ENCODE measurements around the gene GCNT4.

The GCNT4 gene

GRCh38 chr5:75034137-75034739, 18.1 kb downstream of the GCNT4 start:
- Histone ChIP-seq H4K91ac (ENCODE audit: low read length) (no peak overlapping the region), H3K18ac (ENCODE audit: low read depth in 1 of 2, low read length in 2 of 2) (no peak overlapping the region), H2AK5ac (ENCODE audit: low read length, severe bottlenecking) (no peak overlapping the region), H3K36me3 (ENCODE audit: control insufficient read depth in 1 of 2, insufficient read depth in 2 of 2, low read depth in 1 of 2, low read length in 2 of 2) (peaks cover 0 to 16% of the 10 kb centered on the region in 2 experiments), H2BK5ac (ENCODE audit: low read depth, low read length, poor library complexity, severe bottlenecking) (no peak overlapping the region), H3K79me1 (replicated peaks; ENCODE audit: low read length, poor library complexity, severe bottlenecking) (peaks cover 26% of the 10 kb centered on the region), H3K4me1 (ENCODE audit: control insufficient read depth, insufficient read depth, low read depth, low read length) (no peaks in the 10 kb centered on the region), H3K27ac (ENCODE audit: low read length, poor library complexity, severe bottlenecking) (no peak overlapping the region), H2BK120ac (ENCODE audit: low read depth, low read length) (no peak overlapping the region), H3K4me3 (ENCODE audit: insufficient read depth in 1 of 2, low read depth in 1 of 2, low read length in 2 of 2) (no peak overlapping the region), H3K14ac (ENCODE audit: low read length in 2 of 2) (no peak overlapping the region), H2BK12ac (ENCODE audit: low read length in 2 of 2) (no peak overlapping the region), H2AFZ (ENCODE audit: low read depth, low read length) (no peak overlapping the region), H3K23ac (ENCODE audit: low read length in 2 of 2) (no peak overlapping the region), H2BK15ac (ENCODE audit: low read depth, poor library complexity, severe bottlenecking) (no peak overlapping the region), H3K9ac (ENCODE audit: low read length) (no peak overlapping the region), H3K4me2 (ENCODE audit: low read length, poor library complexity, severe bottlenecking) (no peak overlapping the region), H3K9me3 (ENCODE audit: control insufficient read depth, low read length) (no peaks in the 10 kb centered on the region), H3K4ac (ENCODE audit: low read depth in 1 of 2, low read length in 2 of 2) (no peak overlapping the region), H3K27me3 (ENCODE audit: control insufficient read depth in 1 of 2, insufficient read depth in 1 of 2, low read length in 2 of 2) (no peaks in the 10 kb centered on the region), H4K8ac (ENCODE audit: low read length) (no peak overlapping the region)
- 97% methylated on average over 5 of the region's 6 CpGs for WGBS
- no peak for DNase-seq

- no peak overlapping the region for H3K4me3 ChIP-seq (ENCODE audit: insufficient read depth in 1 of 2, low read depth in 1 of 2, low read length in 2 of 2)
- H2BK120ac ChIP-seq (ENCODE audit: low read depth, low read length), result no peak overlapping the region
- no CpG with 5 or more reads among the region's 3 CpGs for WGBS
Observed at GRCh38 chr5:75031366-75031765, 21.0 kb downstream of the GCNT4 start.

GRCh38 chr5:75028090-75028489, 24.3 kb downstream of the GCNT4 start:
- no peak overlapping the region for H2BK12ac ChIP-seq (ENCODE audit: low read length in 2 of 2)
- H3K9me3 ChIP-seq (ENCODE audit: control insufficient read depth, low read length), result no peaks in the 10 kb centered on the region
- H2AFZ ChIP-seq (ENCODE audit: low read depth, low read length), result no peak overlapping the region
- H2BK15ac ChIP-seq (ENCODE audit: low read depth, poor library complexity, severe bottlenecking), result no peak overlapping the region
- H3K4me1 ChIP-seq (ENCODE audit: control insufficient read depth, insufficient read depth, low read depth, low read length), result peaks cover 2% of the 10 kb centered on the region
- H3K27me3 ChIP-seq (ENCODE audit: control insufficient read depth in 1 of 2, insufficient read depth in 1 of 2, low read length in 2 of 2), result no peaks in the 10 kb centered on the region
- H3K4me2 ChIP-seq (ENCODE audit: low read length, poor library complexity, severe bottlenecking), result no peak overlapping the region
- H2AK5ac ChIP-seq (ENCODE audit: low read length, severe bottlenecking), result no peak overlapping the region
- no peak overlapping the region for H2BK120ac ChIP-seq (ENCODE audit: low read depth, low read length)
- H3K27ac ChIP-seq (ENCODE audit: low read length, poor library complexity, severe bottlenecking), result no peak overlapping the region
- peaks cover 14% of the 10 kb centered on the region for H3K79me1 ChIP-seq (replicated peaks; ENCODE audit: low read length, poor library complexity, severe bottlenecking)
- no peak overlapping the region for H4K8ac ChIP-seq (ENCODE audit: low read length)
- H3K18ac ChIP-seq (ENCODE audit: low read depth in 1 of 2, low read length in 2 of 2), result no peak overlapping the region
- DNase-seq, result no peak
- H3K36me3 ChIP-seq (ENCODE audit: control insufficient read depth in 1 of 2, insufficient read depth in 2 of 2, low read depth in 1 of 2, low read length in 2 of 2), result peaks cover 0 to 3% of the 10 kb centered on the region in 2 experiments
- H3K23ac ChIP-seq (ENCODE audit: low read length in 2 of 2), result no peak overlapping the region
- H3K4ac ChIP-seq (ENCODE audit: low read depth in 1 of 2, low read length in 2 of 2), result no peak overlapping the region
- no peak overlapping the region for H3K14ac ChIP-seq (ENCODE audit: low read length in 2 of 2)
- no peak overlapping the region for H2BK5ac ChIP-seq (ENCODE audit: low read depth, low read length, poor library complexity, severe bottlenecking)
- WGBS, result 100% methylated on average over 2 of the region's 3 CpGs
- H3K4me3 ChIP-seq (ENCODE audit: insufficient read depth in 1 of 2, low read depth in 1 of 2, low read length in 2 of 2), result no peak overlapping the region
- H4K91ac ChIP-seq (ENCODE audit: low read length), result no peak overlapping the region
- H3K9ac ChIP-seq (ENCODE audit: low read length), result no peak overlapping the region

More at GRCh38 chr5:75031366-75031765, 21.0 kb downstream of the GCNT4 start:
- no peak overlapping the region for H2AFZ ChIP-seq (ENCODE audit: low read depth, low read length)
- H3K4ac ChIP-seq (ENCODE audit: low read depth in 1 of 2, low read length in 2 of 2), result no peak overlapping the region
- no peak overlapping the region for H2AK5ac ChIP-seq (ENCODE audit: low read length, severe bottlenecking)
- no peak overlapping the region for H4K91ac ChIP-seq (ENCODE audit: low read length)
- no peak overlapping the region for H2BK15ac ChIP-seq (ENCODE audit: low read depth, poor library complexity, severe bottlenecking)
- no peak overlapping the region for H4K8ac ChIP-seq (ENCODE audit: low read length)
- no peak for DNase-seq
- no peak overlapping the region for H3K23ac ChIP-seq (ENCODE audit: low read length in 2 of 2)
- no peak overlapping the region for H3K4me2 ChIP-seq (ENCODE audit: low read length, poor library complexity, severe bottlenecking)
- no peak overlapping the region for H3K14ac ChIP-seq (ENCODE audit: low read length in 2 of 2)
- H3K27ac ChIP-seq (ENCODE audit: low read length, poor library complexity, severe bottlenecking), result no peak overlapping the region
- no peaks in the 10 kb centered on the region for H3K27me3 ChIP-seq (ENCODE audit: control insufficient read depth in 1 of 2, insufficient read depth in 1 of 2, low read length in 2 of 2)
- H3K18ac ChIP-seq (ENCODE audit: low read depth in 1 of 2, low read length in 2 of 2), result no peak overlapping the region
- no peak overlapping the region for H2BK5ac ChIP-seq (ENCODE audit: low read depth, low read length, poor library complexity, severe bottlenecking)
- H3K9me3 ChIP-seq (ENCODE audit: control insufficient read depth, low read length), result no peaks in the 10 kb centered on the region
- peaks cover 0 to 16% of the 10 kb centered on the region in 2 experiments for H3K36me3 ChIP-seq (ENCODE audit: control insufficient read depth in 1 of 2, insufficient read depth in 2 of 2, low read depth in 1 of 2, low read length in 2 of 2)
- no peaks in the 10 kb centered on the region for H3K4me1 ChIP-seq (ENCODE audit: control insufficient read depth, insufficient read depth, low read depth, low read length)
- no peak overlapping the region for H2BK12ac ChIP-seq (ENCODE audit: low read length in 2 of 2)
- H3K9ac ChIP-seq (ENCODE audit: low read length), result no peak overlapping the region
- peaks cover 26% of the 10 kb centered on the region for H3K79me1 ChIP-seq (replicated peaks; ENCODE audit: low read length, poor library complexity, severe bottlenecking)

GRCh38 chr5:75023368-75024159, 28.8 kb downstream of the GCNT4 start:
- Histone ChIP-seq H3K36me3 (ENCODE audit: control insufficient read depth in 1 of 2, insufficient read depth in 2 of 2, low read depth in 1 of 2, low read length in 2 of 2) (no peaks in the 10 kb centered on the region), H2AFZ (ENCODE audit: low read depth, low read length) (no peak overlapping the region), H3K18ac (ENCODE audit: low read depth in 1 of 2, low read length in 2 of 2) (no peak overlapping the region), H2BK12ac (ENCODE audit: low read length in 2 of 2) (no peak overlapping the region), H2AK5ac (ENCODE audit: low read length, severe bottlenecking) (no peak overlapping the region), H4K8ac (ENCODE audit: low read length) (no peak overlapping the region), H2BK15ac (ENCODE audit: low read depth, poor library complexity, severe bottlenecking) (no peak overlapping the region), H3K4me2 (ENCODE audit: low read length, poor library complexity, severe bottlenecking) (no peak overlapping the region), H3K14ac (ENCODE audit: low read length in 2 of 2) (no peak overlapping the region), H3K9me3 (ENCODE audit: control insufficient read depth, low read length) (no peaks in the 10 kb centered on the region), H3K27ac (ENCODE audit: low read length, poor library complexity, severe bottlenecking) (peak overlapping the region; percentile 23), H3K4me3 (ENCODE audit: insufficient read depth in 1 of 2, low read depth in 1 of 2, low read length in 2 of 2) (no peak overlapping the region), H3K4me1 (ENCODE audit: control insufficient read depth, insufficient read depth, low read depth, low read length) (peaks cover 4% of the 10 kb centered on the region), H3K9ac (ENCODE audit: low read length) (no peak overlapping the region), H4K91ac (ENCODE audit: low read length) (no peak overlapping the region), H3K23ac (ENCODE audit: low read length in 2 of 2) (no peak overlapping the region), H2BK120ac (ENCODE audit: low read depth, low read length) (no peak overlapping the region), H3K4ac (ENCODE audit: low read depth in 1 of 2, low read length in 2 of 2) (no peak overlapping the region), H2BK5ac (ENCODE audit: low read depth, low read length, poor library complexity, severe bottlenecking) (no peak overlapping the region), H3K27me3 (ENCODE audit: control insufficient read depth in 1 of 2, insufficient read depth in 1 of 2, low read length in 2 of 2) (no peaks in the 10 kb centered on the region), H3K79me1 (replicated peaks; ENCODE audit: low read length, poor library complexity, severe bottlenecking) (no peaks in the 10 kb centered on the region)
- DNase-seq, result no peak
- 85% methylated on average over 7 of the region's 9 CpGs for WGBS

All from mesenchymal stem cell (in vitro differentiated cells and primary cell).